ENCODE results near the gene EDEM2. TPM values are rescaled to one million over a fixed set of nuclear protein-coding genes. Genes with fewer than 3 reads are reported as not detected.

EDEM2 gene
- total and polyA plus RNA-seq, 2 of the 4 experiments (the other 2 are of a cell fraction): 19.0 to 27.4 TPM

- Histone ChIP-seq H3K9ac (ENCODE audit: low read depth, low read length) (no peak overlapping the region), H3K14ac (replicated peaks; ENCODE audit: low read depth, low read length) (no peak overlapping the region), H3K4ac (ENCODE audit: low read depth, low read length) (no peak overlapping the region), H4K91ac (ENCODE audit: insufficient read depth, low read depth, low read length) (no peak overlapping the region), H2BK5ac (ENCODE audit: low read depth, low read length, poor library complexity, severe bottlenecking) (no peak overlapping the region), H3K23ac (ENCODE audit: low read depth, low read length) (no peak overlapping the region), H3K27ac (ENCODE audit: insufficient read depth, low read length) (peak overlapping the region; percentile 79; the same call in 1 of the 2 replicates), H4K8ac (ENCODE audit: low read depth in 2 of 2, low read length in 2 of 2) (no peak overlapping the region), H4K20me1 (ENCODE audit: insufficient read depth, low read length) (no peaks in the 10 kb centered on the region), H2BK20ac (ENCODE audit: low read depth, low read length) (no peak overlapping the region), H2AK5ac (ENCODE audit: low read depth, low read length) (no peak overlapping the region), H2AFZ (replicated peaks; ENCODE audit: low read length, poor library complexity) (no peak overlapping the region), H3K36me3 (ENCODE audit: control insufficient read depth, insufficient read depth, low read length) (no peaks in the 10 kb centered on the region), H3K9me3 (ENCODE audit: control insufficient read depth, insufficient read depth, low read length) (no peaks in the 10 kb centered on the region), H3K27me3 (ENCODE audit: control insufficient read depth, insufficient read depth, low read length) (no peaks in the 10 kb centered on the region), H4K5ac (ENCODE audit: low read depth, low read length) (no peak overlapping the region), H3K18ac (ENCODE audit: low read depth, low read length) (peak overlapping the region; percentile 34; the same call in 1 of the 2 replicates), H3K79me1 (ENCODE audit: low read depth in 1 of 2, low read length in 2 of 2) (peaks cover 0 to 3% of the 10 kb centered on the region in 2 experiments; a peak in 3 of 4 replicates), H3K4me3 (ENCODE audit: insufficient read depth, low read depth, low read length) (no peak overlapping the region), H3K4me1 (ENCODE audit: control insufficient read depth, insufficient read depth, low read length) (peaks cover 2% of the 10 kb centered on the region; the same call in 1 of the 2 replicates), H3K56ac (ENCODE audit: extremely low read depth, insufficient read depth, low read length) (no peak overlapping the region), H3K9me1 (ENCODE audit: insufficient read depth, low read length) (no peaks in the 10 kb centered on the region), H3K4me2 (ENCODE audit: low read depth, low read length) (peak overlapping the region; percentile 63; the same call in 1 of the 2 replicates), H2BK120ac (ENCODE audit: low read depth, low read length) (no peak overlapping the region), H2AK9ac (replicated peaks; ENCODE audit: low read depth, low read length, poor library complexity) (no peak overlapping the region), H2BK15ac (ENCODE audit: low read depth, low read length) (no peak overlapping the region)
- ChIA-PET POLR2A (ENCODE audit: unreplicated experiment) (no interaction called here), CTCF (no interaction called here)
- intact Hi-C loops (cut with micrococcal nuclease): no loop called here
- ATAC-seq (ENCODE audit: low read depth): no peak
- BruUV-seq (replicated peaks): no TSS peak
- in situ Hi-C loops (cut with MboI; ENCODE audit: low sequenced_read_pairs): no loop called here
- no CpG with 5 or more reads among the region's 4 CpGs for WGBS, 2 experiments (ENCODE audit: extremely low coverage in 2 of 2, insufficient read length in 1 of 2)
- peak; percentile 41 for DNase-seq
- dilution Hi-C loops (cut with HindIII; ENCODE audit: low sequenced_read_pairs, unreplicated experiment): no loop called here
- TF ChIP-seq CEBPB (IDR thresholded peaks at IDR 0.05; ENCODE audit: low read depth, low read length): peak; percentile 39; the same call in 1 of the 2 replicates
- TF ChIP-seq POLR2A (IDR thresholded peaks at IDR 0.05; ENCODE audit: low read depth, low read length): no peak
- TF ChIP-seq CTCF (conservative IDR thresholded peaks at IDR 0.05; ENCODE audit: low read depth, low read length): no peak
- TF ChIP-seq SMC3 (IDR thresholded peaks at IDR 0.05; ENCODE audit: low read depth, low read length): no peak
These were observed 4.6 kb upstream of the EDEM2 start for GRCh38 chr20:35151736-35152135.

Measured in IMR-90 (cell line).